Loucy (cell line): ENCODE measurements around the gene RNASEH2A.

ENCODE experiments used
- CTCF ChIP-seq: fragments of 200-600 bp; sonication (generic); conservative IDR thresholded peaks from 2 replicates; pipeline ENCODE4 v1.5.1; 2014; ENCODE audit warnings: mild to moderate bottlenecking, antibody characterized with exemption, low read length
- EZH2phosphoT487 ChIP-seq: fragments of 200-600 bp; IDR thresholded peaks from 2 replicates; pipeline ENCODE4 v1.6.1; 2018; ENCODE audit warnings: antibody characterized with exemption, mild to moderate bottlenecking, moderate library complexity, borderline replicate concordance

- TF ChIP-seq CTCF (no peak), EZH2phosphoT487 (no peak)
These were observed 35.5 kb upstream of the RNASEH2A start for GRCh38 chr19:12770922-12771321.
